SK-N-SH treated with all-trans-retinoic acid at 6 μM for 48 hours (cell line): ENCODE data around the gene SAMD9.
A peak's percentile ranks its signal among the peaks of the same experiment; 100 is the strongest.

Source experiments
- ATAC-seq: fragments of 200-7000 bp; cut with Tn5 transposase; 3 replicates; pipeline ENCODE4 v1.9.1; 2020; ENCODE audit warnings: mild to moderate bottlenecking, moderate library complexity
- ARNTL ChIP-seq: fragments of 450-650 bp; formaldehyde crosslinking; IDR thresholded peaks from 2 replicates; pipeline ENCODE4 v1.5.0; 2020; ENCODE audit warnings: low read depth, mild to moderate bottlenecking, moderate library complexity, borderline replicate concordance
- BACH2 ChIP-seq: fragments of 250-450 bp; sonication (Bioruptor Pico); IDR thresholded peaks from 2 replicates; pipeline ENCODE4 v1.9.0; 2021; ENCODE audit warnings: mild to moderate bottlenecking, borderline replicate concordance
- CREB5 ChIP-seq: fragments of 250-450 bp; sonication (Bioruptor Pico); IDR thresholded peaks from 2 replicates; pipeline ENCODE4 v1.5.1; 2020; ENCODE audit warnings: low read depth, mild to moderate bottlenecking, moderate library complexity
- CSDC2 ChIP-seq: fragments of 250-450 bp; sonication (Bioruptor Pico); IDR thresholded peaks from 2 replicates; pipeline ENCODE4 v1.5.0; 2020; ENCODE audit warnings: mild to moderate bottlenecking, moderate library complexity
- CSRNP3 ChIP-seq: fragments of 250-450 bp; sonication (Bioruptor Pico); IDR thresholded peaks from 2 replicates; pipeline ENCODE4 v1.5.1; 2021; ENCODE audit warnings: mild to moderate bottlenecking, moderate library complexity
- GLIS3 ChIP-seq: fragments of 250-450 bp; sonication (Bioruptor Pico); IDR thresholded peaks from 2 replicates; pipeline ENCODE4 v1.5.0; 2020; ENCODE audit warnings: mild to moderate bottlenecking, moderate library complexity
- ISL1 ChIP-seq: fragments of 250-450 bp; sonication (Bioruptor Pico); IDR thresholded peaks from 2 replicates; pipeline ENCODE4 v2.1.2; 2022; ENCODE audit warnings: mild to moderate bottlenecking, moderate library complexity
- OSR1 ChIP-seq: fragments of 250-450 bp; sonication (Bioruptor Pico); IDR thresholded peaks from 2 replicates; pipeline ENCODE4 v1.8.0; 2022; ENCODE audit warnings: moderate library complexity, mild to moderate bottlenecking, inconsistent platforms
- PATZ1 ChIP-seq: fragments of 250-450 bp; sonication (Bioruptor Pico); IDR thresholded peaks from 2 replicates; pipeline ENCODE4 v1.8.0; 2020; ENCODE audit warnings: mild to moderate bottlenecking, moderate library complexity, borderline replicate concordance
- POU6F1 ChIP-seq: fragments of 250-450 bp; sonication (Bioruptor Pico); IDR thresholded peaks from 2 replicates; pipeline ENCODE4 v1.8.0; 2021; ENCODE audit warnings: low read depth, mild to moderate bottlenecking, moderate library complexity, borderline replicate concordance
- PPARA ChIP-seq: fragments of 250-450 bp; sonication (Bioruptor Pico); IDR thresholded peaks from 2 replicates; pipeline ENCODE4 v1.5.0; 2020; ENCODE audit warnings: mild to moderate bottlenecking, borderline replicate concordance
- SNAI2 ChIP-seq: fragments of 250-450 bp; sonication (Bioruptor Pico); IDR thresholded peaks from 2 replicates; pipeline ENCODE4 v1.5.0; 2020; ENCODE audit warnings: mild to moderate bottlenecking, moderate library complexity
- TCF4 ChIP-seq: fragments of 250-450 bp; sonication (Bioruptor Pico); IDR thresholded peaks from 2 replicates; pipeline ENCODE4 v1.8.0; 2021; ENCODE audit warnings: mild to moderate bottlenecking, moderate library complexity, borderline replicate concordance
- TOX ChIP-seq: fragments of 250-450 bp; sonication (Bioruptor Pico); IDR thresholded peaks from 2 replicates; pipeline ENCODE4 v1.8.0; 2021; ENCODE audit warnings: mild to moderate bottlenecking, moderate library complexity, borderline replicate concordance
- TSHZ2 ChIP-seq: fragments of 250-450 bp; sonication (Bioruptor Pico); IDR thresholded peaks from 2 replicates; pipeline ENCODE4 v1.5.0; 2020; ENCODE audit warnings: mild to moderate bottlenecking, moderate library complexity
- ZC3H10 ChIP-seq: fragments of 250-450 bp; sonication (Bioruptor Pico); IDR thresholded peaks from 2 replicates; pipeline ENCODE4 v1.5.1; 2021; ENCODE audit warnings: mild to moderate bottlenecking, moderate library complexity
- ZFP3 ChIP-seq: fragments of 250-450 bp; sonication (Bioruptor Pico); IDR thresholded peaks from 2 replicates; pipeline ENCODE4 v1.5.0; 2020; ENCODE audit warnings: mild to moderate bottlenecking, moderate library complexity
- ZFP30 ChIP-seq: fragments of 450-650 bp; formaldehyde crosslinking; IDR thresholded peaks from 2 replicates; pipeline ENCODE4 v1.5.0; 2022; ENCODE audit warnings: mild to moderate bottlenecking, moderate library complexity
- ZNF565 ChIP-seq: fragments of 450-650 bp; formaldehyde crosslinking; conservative IDR thresholded peaks from 2 replicates; pipeline ENCODE4 v1.5.0; 2020; ENCODE audit warnings: low read depth, mild to moderate bottlenecking, moderate library complexity
- ZNF70 ChIP-seq: fragments of 450-650 bp; formaldehyde crosslinking; IDR thresholded peaks from 2 replicates; pipeline ENCODE4 v1.5.0; 2020; ENCODE audit warnings: mild to moderate bottlenecking, moderate library complexity
- ZNF8 ChIP-seq: fragments of 450-650 bp; formaldehyde crosslinking; IDR thresholded peaks from 2 replicates; pipeline ENCODE4 v1.5.0; 2020; ENCODE audit warnings: mild to moderate bottlenecking, moderate library complexity

The SAMD9 gene

GRCh38 chr7:93054975-93055374, 62.8 kb downstream of the SAMD9 start:
- TF ChIP-seq SNAI2 (CRISPR knock-in tag) (no peak), PATZ1 (CRISPR knock-in tag) (no peak), BACH2 (CRISPR knock-in tag) (no peak), ZFP30 (CRISPR knock-in tag) (no peak), TCF4 (no peak), ZNF70 (CRISPR knock-in tag) (no peak), CSDC2 (CRISPR knock-in tag) (no peak), OSR1 (CRISPR knock-in tag) (no peak), ARNTL (no peak), PPARA (no peak), POU6F1 (no peak), ZNF8 (no peak), ZC3H10 (CRISPR knock-in tag) (no peak)
- ATAC-seq = peak; percentile 21; the same call in 2 of the 3 replicates

- no peak for ATAC-seq
- TF ChIP-seq PATZ1 (CRISPR knock-in tag) (no peak), ZFP3 (no peak), CSRNP3 (no peak), CREB5 (CRISPR knock-in tag) (no peak), POU6F1 (no peak), ZC3H10 (CRISPR knock-in tag) (no peak), ZFP30 (CRISPR knock-in tag) (no peak), OSR1 (CRISPR knock-in tag) (no peak), ISL1 (no peak), CSDC2 (CRISPR knock-in tag) (no peak), GLIS3 (CRISPR knock-in tag) (no peak), ARNTL (no peak)
Measured at GRCh38 chr7:93053949-93054943, 63.5 kb downstream of the SAMD9 start.

GRCh38 chr7:93053209-93053948, 64.4 kb downstream of the SAMD9 start:
- ATAC-seq = no peak
- TF ChIP-seq TSHZ2 (CRISPR knock-in tag) = no peak
- TF ChIP-seq TOX = no peak
- TF ChIP-seq ZC3H10 (CRISPR knock-in tag) = no peak
- no peak for TF ChIP-seq GLIS3 (CRISPR knock-in tag)
- TF ChIP-seq ZFP3 = no peak
- no peak for TF ChIP-seq CSRNP3
- TF ChIP-seq ZNF8 = no peak
- no peak for TF ChIP-seq ZNF565 (CRISPR knock-in tag)
- no peak for TF ChIP-seq ISL1
- TF ChIP-seq CSDC2 (CRISPR knock-in tag) = no peak
